HG02798 (cell line): ENCODE data around the gene C1QTNF2.
A peak's percentile ranks its signal among the peaks of the same experiment; 100 is the strongest.

Experiments
- ATAC-seq: cut with Tn5 transposase; IDR thresholded peaks from one replicate; pipeline ENCODE4 v1.9.1; 2021; ENCODE audit warnings: mild to moderate bottlenecking; ENCODE audit not compliant: unreplicated experiment, poor library complexity

Gene C1QTNF2, protein sequence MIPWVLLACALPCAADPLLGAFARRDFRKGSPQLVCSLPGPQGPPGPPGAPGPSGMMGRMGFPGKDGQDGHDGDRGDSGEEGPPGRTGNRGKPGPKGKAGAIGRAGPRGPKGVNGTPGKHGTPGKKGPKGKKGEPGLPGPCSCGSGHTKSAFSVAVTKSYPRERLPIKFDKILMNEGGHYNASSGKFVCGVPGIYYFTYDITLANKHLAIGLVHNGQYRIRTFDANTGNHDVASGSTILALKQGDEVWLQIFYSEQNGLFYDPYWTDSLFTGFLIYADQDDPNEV

DNA sequence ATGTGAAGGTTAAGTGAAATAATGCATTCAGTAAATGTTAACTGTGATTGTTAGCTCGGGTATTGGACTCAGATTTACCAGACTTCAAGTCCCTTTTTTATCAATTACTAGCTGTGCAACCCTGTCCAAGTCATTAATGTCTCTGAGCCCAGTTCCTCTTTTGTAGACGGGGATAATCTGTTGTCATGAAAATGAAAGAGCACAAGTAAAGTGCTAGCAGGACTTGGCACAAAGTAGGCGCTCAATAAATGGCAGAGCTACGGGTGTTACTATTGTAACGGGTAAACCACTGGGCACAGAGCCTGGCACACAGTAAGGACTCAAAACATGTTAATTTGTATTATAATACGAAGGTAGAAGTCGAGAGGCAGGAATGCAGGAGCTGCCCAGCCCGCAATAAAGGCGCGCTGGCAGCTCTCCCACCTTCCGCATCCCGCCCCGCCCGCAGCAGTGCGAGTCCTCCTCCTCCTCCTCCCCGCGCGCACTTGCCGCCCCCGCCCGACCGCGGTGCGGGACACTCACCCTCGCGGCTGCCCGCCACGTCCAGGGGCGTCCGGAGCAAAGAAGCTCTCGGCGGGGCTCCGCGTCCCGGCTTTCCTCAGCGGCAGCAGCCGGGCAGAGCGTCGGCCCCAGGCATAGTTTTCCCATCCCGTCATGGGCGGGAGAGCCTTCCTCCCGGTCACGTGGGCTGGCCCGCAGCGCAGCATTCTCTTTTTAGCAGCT is at the start of gene C1QTNF2:
Gene C1QTNF2, minus strand, starts transcription at position 637 of the 723 bp plus-strand sequence. CDS start 15,615 bp downstream, outside the sequence.
- peak; percentile 61 for ATAC-seq

DNA sequence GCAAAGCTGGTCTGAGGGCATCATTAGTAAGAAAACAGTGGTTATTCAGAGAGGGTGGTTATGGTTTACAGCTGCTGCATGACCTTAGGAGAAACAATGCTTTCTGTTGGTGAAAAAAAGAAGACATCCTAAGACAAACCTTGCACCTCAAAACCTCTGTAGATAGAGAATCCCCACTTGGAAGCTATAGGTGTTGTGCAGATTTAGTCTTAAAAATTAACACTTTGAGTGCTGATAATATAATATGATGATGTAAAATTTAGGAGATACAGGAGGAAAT is 49.8 kb upstream of the C1QTNF2 start:
- ATAC-seq: no peak

DNA sequence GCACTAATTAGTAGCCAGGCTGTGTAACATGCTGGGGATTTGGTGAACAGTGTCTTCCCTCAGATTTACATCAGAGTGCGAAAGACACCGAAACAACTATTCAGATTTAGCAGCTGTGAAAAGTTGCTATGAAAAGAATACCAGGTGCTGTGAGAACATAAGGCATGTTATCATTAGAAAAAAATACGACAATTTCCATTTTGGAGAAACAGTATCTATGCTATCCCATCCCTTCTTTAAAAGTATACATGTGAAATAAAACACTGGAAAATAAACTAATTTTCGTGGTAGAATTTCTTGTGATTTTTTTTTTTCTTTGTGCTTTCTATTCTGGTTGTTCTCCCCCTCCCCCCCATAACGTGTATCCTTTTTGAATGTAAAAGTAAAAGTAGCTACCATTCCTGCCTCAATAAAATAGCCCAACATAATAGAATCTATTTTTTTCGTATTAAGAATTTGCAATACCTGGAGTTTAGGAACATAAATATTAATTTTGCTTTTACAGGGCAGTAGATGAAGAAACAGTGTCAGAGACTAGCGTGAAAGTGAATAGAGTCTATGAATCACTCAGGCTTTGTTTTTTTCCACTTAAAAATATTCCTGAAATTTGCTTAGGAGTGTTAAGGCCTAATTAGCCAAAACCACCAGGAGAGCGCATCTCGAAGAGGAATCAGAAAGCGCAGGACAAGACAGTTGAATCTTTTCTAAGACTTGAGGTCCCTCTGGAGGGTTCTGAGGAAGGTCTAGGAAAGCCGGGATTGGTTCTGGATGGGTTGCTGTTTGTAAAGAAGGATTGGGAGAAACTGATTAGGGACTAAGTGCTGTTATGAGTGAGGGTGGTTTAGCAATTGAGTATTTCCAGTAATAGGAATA is 49.3 kb upstream of the C1QTNF2 start:
- ATAC-seq: no peak

DNA sequence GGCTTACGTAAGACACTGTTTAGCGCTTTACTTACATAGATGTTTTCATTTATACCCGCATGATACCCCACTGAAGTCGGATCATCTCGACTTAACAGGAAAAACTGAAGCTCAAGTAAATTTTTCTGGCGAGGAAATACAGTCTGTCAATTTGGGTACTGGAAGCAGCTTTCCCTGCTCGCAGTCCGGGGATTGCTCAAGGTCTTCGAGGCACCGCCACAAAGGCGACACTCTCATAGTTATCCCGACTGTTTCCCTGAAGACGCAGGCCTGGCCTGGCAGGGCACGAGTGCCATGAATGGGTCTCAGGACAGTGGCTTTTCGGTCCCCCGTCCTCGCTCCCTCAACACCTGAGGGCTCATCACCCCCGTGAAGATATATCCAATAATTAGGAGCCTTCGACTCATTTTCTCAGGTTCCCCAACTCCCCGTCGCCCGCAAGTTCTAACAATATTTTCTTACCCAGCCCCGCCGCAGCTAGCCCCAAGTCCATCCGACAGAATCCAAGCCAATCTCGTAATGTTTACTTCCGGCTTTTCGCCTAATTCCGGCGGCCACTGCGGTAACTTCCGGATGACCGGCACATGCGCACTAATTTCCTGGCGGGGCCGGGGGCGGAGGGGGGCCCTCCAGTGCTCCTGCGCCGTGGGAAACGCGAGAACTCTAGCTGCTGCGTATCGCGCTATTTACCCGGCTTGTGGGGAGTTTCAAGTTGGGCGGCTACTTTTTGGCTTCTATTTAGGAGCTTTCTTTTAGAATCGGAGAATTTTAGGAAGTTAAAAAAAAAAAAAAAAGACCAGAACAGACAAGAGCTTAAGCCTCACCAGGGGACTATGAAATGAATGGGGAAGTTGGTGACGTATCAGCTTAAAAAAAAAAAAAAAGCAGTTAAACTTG is 48.4 kb upstream of the C1QTNF2 start, which contains the start of gene SLU7:
Gene SLU7, minus strand, starts transcription at position 521 of the 897 bp plus-strand sequence. CDS start 3,787 bp downstream, outside the sequence.
- peak; percentile 71 for ATAC-seq

DNA sequence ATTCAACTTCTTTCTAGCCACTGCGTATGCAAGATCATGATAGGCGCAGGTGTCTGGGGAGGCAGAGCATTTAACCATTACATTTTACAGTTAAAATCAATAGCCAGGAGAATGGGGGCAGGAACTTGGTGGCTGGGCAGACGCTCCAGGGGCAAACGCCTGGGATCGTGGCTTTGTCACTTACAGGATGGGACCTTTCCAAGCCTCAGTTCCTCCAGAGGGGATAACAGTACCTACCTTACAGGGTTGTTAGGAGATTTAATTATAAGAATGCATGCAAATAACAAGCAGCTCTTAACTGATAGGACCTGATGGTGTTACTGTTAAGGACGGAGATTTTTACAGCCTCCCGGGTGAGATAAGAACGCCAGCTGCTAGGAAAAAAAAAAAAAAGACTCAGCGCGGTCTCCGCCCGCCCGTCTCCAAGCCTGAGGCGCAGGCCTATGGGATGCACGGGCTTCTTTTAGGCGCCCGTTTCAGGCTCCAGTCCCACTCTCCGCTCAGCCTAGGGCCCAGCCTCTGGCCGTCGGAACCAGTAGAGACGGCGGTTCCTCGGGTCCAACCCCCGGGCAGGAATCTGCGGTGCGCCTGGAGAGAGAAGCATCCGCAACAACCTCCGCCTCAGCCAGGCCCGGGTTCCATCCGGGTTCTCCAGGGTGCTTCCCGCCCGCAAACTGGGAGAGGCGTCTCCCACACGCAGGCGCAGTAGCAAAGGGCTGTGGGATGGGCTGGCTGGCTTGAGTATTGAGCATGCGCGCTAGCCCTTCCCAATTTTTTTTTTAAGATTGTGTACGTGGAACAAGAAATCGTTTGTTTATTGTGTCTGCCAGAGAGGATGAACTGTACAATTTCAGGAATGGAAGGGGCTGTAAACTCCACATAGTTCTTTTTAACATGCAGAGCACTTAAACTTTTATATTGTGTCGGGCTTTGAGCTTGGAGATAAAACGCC is 29.3 kb upstream of the C1QTNF2 start, which contains the start of gene FAM200C:
Gene FAM200C, minus strand, starts transcription at position 653 of the 952 bp plus-strand sequence. CDS start 4,564 bp downstream, outside the sequence.
- ATAC-seq: peak; percentile 89

DNA sequence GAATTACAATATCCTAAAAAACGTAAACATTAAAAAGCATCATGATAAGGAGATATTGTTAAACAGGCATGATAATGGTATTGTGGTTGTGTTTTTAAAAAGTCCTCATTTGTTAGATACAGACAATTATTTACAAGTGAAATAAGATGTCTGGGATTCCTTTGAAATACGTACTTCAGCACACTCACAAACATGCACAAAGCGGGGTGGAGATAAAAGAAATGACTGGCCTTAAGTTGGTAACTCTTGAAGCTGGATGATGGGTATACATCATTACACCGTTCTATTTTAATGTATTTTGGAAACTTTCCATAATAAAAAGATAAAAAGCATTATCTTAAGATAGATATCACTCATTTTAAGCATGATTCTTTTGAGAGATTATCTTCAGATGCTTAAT is 28.4 kb upstream of the C1QTNF2 start:
- ATAC-seq: no peak

DNA sequence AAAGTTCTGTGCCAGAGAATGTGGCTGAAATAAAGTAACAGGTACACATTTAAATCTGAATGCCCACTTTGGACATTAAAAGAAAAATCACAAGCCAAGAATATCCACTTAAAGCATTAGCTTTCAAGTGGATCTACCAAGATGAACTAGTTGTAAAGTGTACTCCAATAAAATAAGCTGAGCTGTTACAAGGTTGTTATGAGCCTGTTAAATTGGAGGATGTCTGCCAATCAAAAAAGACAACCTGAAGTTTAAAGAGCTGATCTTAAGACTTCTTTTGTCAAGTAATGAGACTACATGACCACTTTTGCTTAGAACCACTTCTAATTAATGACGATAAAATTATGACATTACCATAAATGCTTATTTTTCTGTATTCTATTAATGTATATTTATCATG is 27.1 kb upstream of the C1QTNF2 start:
- ATAC-seq: no peak

DNA sequence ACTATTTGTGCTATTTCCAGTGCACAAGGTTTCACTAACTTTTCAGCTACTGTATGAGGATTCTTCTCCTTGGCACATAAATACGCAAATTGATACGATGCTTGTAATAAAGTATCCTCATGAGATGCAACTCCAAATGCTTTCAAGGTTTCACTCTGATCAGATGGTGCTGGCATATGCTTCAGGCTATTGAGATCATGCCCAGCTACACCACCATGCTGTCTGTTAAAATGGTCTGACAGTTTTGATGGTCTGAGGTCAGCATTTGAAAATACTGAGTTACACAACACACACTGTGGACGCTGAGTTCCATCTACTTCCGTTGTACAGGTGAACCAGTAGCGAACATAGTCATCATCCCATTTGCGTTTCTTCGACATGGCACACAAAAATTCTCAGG is 24.7 kb upstream of the C1QTNF2 start:
- ATAC-seq: no peak

DNA sequence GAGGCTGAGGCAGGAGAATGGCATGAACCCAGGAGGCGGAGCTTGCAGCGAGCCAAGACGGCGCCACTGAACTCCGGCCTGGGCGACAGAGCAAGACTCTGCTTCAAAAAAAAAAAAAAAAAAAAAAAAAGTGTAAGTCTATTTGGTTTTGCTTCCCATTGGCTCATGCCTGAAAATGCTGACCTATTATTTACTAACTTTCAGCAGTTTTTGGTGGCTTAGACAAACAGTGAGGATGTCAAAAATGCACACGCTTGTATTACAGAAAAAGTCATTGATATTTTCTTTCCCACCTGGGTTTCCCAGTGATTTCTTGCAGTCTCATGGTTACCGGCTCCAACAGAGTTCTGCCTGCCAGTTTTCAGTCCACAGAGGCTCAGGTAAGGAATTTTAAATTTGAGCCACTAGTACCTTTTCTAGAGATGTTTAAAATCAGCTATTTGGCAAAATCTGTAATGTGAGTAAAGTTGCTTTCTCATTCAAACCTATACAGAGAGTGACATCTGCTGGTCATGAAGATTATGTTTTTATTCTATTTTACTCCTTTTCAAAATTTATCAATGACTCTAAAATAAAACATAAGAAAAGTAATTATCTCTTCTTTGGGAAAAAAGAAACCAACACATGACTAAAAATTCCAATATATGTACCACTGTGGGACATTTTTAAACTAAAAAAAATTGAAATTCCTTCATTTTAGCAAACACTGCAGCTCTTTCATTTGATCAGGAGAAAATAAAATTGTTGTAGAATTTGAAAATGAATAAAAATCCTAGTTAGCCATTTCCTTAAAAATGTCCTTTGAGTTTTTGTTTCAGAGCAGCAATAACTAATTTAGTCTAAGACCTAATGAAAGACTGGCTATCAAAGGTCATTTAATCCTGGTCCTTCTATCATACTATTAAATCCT is 20.6 kb upstream of the C1QTNF2 start:
- ATAC-seq: no peak

DNA sequence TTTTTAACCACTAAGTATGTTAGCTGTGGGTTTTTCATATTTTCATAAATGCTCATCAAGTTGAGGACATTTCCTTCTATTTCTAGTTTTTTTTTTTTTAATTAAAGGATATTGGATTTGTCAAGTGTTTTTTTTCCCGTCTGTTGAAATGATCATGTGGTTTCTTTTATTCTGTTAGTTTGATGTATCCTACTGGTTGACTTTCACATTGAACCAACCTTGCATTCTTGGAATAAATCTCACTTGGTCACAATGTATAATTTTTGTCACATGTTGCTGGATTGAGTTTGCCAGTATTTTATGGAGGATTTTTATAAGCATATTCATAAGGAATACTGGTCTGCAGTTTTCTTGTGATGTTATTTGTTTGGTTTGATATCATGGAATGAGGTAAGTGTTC is 17.0 kb upstream of the C1QTNF2 start:
- ATAC-seq: no peak

DNA sequence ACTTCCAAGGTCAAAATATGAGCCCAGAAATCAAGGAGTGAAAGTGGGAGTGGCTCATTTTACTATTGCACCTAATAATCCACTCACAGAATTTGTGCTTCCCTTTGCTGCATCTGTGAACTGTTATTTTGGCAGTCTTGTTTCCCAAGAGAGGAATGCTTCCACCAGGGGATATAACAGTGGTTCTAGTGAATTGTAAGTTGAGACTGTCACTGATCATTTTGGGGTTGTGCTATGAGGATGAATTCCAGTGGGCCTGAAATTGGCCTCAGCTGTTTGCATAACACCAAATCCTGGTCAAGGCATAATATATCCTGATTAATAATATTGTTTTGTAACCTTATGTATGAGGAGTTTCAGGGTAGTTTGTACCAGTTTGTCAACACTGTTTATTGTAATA is 15.1 kb upstream of the C1QTNF2 start:
- no peak for ATAC-seq

DNA sequence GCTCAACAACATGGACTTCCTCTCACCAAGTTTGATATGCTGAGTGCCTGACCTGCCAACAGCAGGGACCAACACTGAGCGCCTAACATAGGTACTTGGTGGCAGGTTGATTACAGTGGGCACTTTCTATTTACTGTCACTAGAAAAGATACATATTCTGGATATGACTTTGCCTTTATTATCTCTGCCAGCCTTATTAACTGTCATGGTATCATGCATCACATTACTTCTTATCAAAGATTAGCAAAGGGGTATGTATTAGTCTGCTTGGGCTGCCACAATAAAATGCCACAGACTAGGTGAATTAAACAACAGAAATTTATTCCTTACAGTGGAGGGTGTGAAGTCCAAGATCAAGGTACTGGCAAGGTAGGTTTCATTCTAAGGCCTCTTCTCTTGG is 14.3 kb upstream of the C1QTNF2 start:
- ATAC-seq: no peak

DNA sequence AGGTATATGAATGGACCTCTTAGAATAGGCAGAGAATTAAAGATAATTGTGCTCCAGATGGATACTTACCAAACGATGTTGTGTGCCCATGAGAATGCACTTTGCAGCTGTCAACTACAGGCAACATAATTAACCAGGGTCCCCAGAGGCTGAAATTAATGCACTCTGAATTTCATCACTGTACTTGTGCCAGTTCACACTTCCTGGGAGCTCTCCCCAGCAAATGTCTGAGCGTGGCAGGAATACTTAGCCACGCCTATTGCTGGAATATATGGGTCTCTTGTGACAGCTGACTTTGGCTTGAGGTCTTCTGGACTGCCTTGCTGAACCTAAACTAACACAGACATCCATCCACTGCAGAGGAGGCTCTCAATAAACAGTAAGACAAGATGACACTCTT is 11.9 kb upstream of the C1QTNF2 start:
- no peak for ATAC-seq

DNA sequence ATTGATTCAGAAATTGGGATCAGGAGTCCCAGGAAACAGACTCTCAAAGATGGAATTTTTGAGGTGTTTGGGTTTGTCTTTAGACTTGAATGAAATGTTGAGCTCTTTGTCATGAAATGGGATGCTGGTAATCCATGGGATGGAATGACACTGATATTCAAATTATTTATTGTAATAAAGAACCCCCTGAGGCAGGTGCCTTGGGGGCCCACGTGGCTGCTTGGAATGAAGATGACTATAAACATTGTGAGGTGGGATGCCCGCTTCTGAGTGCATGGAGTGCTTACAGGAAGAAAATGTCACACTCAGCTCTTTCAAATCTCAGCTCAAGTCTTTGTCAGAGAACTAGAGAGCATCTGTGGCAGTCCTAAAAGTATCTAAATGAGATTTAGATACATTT is 9.6 kb upstream of the C1QTNF2 start:
- no peak for ATAC-seq

DNA sequence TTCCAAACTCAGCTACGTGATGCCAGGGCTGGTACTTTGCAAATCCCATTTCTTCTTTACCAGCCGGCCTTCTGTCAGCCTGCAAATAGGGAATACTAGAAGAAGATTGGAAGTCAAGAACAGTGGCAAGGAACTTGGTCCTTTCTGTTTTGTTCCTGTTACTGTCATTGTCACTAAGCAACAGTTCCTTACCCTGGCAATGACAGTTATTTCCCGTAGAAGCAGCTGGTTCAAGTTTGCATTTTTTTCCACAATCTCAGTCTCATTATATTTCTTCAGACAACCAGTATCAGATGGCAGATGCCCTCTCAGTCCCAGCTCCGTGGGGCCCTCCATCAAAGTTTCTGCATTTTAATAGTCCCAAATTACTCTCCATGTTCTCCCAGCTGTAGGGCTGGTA is 9.1 kb upstream of the C1QTNF2 start:
- no peak for ATAC-seq

DNA sequence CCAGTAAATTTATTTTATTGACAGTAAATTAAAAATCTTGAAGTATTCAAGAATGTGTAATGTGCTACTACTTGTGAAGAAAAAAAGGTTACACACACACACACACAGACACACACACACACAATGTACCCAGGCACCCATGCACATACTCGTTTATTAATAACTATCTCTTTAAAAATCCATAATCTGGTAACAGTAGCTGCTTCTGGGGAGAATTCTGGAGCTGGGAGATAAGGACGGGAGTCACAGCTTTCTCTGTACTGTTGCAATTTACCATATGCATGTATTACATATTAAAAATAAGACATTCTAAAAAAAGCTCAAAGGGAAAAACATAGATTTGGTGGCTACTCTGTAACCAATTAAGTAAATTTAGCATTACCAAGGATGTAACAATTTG is 7.9 kb upstream of the C1QTNF2 start:
- ATAC-seq: no peak

DNA sequence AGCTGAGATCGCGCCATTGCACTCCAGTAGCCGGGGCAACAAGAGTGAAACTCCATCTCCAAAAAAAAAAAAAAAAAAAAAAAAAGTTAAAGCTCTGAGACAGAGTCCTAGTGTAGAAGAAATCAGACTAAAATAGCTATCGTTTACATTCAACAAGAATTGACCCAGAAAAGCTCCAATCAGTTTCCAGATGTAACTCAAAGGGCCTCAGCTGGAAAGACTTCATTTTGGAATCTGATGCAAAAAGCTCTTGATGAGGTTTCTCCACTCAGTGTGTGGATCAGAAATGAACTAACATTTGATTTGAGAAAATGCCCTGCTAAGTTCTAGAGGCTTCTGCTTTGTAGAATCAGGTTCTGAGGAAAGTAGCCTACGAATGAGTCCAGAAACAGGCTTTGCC is 7.2 kb upstream of the C1QTNF2 start:
- no peak for ATAC-seq

DNA sequence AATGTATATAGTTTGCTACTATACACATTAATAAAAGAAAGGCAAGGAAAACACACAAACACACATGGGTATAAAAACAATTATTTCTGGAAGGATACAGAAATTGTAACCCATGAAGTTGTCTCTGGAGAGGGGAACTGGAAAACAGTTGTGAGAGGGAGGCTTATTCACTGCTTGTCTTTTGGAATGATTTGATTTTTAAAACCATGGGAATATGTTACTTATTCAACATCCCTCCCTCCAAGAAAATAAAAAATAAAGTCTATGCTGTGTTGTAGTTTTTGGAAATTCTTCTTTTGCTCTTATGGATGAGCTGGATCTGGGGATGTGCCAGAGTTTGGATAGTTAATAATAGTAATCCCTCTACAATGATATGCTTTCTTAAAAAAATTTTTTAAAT is 6.0 kb upstream of the C1QTNF2 start:
- ATAC-seq: no peak
